GM19467 (cell line): ENCODE data around the gene RIMBP3C.
"Not testable (repeated sequence)": the region's sequence is repeated elsewhere in the genome, so short reads cannot be mapped to it uniquely, and the experiment has no call there.

Experiments used
- ATAC-seq: cut with Tn5 transposase; IDR thresholded peaks from one replicate; pipeline ENCODE4 v1.9.1; 2021; ENCODE audit warnings: mild to moderate bottlenecking, moderate library complexity; ENCODE audit not compliant: unreplicated experiment

Gene RIMBP3C, protein sequence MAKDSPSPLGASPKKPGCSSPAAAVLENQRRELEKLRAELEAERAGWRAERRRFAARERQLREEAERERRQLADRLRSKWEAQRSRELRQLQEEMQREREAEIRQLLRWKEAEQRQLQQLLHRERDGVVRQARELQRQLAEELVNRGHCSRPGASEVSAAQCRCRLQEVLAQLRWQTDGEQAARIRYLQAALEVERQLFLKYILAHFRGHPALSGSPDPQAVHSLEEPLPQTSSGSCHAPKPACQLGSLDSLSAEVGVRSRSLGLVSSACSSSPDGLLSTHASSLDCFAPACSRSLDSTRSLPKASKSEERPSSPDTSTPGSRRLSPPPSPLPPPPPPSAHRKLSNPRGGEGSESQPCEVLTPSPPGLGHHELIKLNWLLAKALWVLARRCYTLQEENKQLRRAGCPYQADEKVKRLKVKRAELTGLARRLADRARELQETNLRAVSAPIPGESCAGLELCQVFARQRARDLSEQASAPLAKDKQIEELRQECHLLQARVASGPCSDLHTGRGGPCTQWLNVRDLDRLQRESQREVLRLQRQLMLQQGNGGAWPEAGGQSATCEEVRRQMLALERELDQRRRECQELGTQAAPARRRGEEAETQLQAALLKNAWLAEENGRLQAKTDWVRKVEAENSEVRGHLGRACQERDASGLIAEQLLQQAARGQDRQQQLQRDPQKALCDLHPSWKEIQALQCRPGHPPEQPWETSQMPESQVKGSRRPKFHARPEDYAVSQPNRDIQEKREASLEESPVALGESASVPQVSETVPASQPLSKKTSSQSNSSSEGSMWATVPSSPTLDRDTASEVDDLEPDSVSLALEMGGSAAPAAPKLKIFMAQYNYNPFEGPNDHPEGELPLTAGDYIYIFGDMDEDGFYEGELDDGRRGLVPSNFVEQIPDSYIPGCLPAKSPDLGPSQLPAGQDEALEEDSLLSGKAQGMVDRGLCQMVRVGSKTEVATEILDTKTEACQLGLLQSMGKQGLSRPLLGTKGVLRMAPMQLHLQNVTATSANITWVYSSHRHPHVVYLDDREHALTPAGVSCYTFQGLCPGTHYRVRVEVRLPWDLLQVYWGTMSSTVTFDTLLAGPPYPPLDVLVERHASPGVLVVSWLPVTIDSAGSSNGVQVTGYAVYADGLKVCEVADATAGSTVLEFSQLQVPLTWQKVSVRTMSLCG (N-terminal part only)

DNA sequence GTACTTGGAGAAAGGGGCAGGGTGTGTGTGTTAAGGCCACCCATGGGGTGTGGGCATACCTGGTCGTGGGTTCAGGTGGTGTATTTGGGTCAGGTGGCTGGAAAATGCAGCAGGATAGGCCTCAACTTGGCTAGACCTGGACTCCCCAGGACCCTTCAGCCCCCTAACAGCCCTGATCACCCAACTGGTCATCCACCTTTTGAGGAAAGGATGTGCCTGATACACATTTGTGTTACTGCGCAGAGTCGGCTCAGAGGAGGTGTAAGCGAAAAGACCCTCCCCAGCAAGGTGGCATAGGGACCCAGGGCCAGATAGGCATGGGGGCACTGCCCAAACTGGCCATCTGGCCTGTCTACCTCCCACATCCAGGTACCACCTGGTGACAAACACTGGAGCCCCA is at the start of gene RIMBP3C:
TSS of gene RIMBP3C (minus strand) at position 101 of the 400 bp plus-strand sequence. CDS start 485 bp downstream, outside the sequence.
- ATAC-seq, result not testable (repeated sequence)

- no peak for ATAC-seq
Measured at GRCh38 chr22:21599053-21599893, 48.0 kb upstream of the RIMBP3C start.

- ATAC-seq, result no peak
Measured at GRCh38 chr22:21598302-21598701, 47.0 kb upstream of the RIMBP3C start.

DNA sequence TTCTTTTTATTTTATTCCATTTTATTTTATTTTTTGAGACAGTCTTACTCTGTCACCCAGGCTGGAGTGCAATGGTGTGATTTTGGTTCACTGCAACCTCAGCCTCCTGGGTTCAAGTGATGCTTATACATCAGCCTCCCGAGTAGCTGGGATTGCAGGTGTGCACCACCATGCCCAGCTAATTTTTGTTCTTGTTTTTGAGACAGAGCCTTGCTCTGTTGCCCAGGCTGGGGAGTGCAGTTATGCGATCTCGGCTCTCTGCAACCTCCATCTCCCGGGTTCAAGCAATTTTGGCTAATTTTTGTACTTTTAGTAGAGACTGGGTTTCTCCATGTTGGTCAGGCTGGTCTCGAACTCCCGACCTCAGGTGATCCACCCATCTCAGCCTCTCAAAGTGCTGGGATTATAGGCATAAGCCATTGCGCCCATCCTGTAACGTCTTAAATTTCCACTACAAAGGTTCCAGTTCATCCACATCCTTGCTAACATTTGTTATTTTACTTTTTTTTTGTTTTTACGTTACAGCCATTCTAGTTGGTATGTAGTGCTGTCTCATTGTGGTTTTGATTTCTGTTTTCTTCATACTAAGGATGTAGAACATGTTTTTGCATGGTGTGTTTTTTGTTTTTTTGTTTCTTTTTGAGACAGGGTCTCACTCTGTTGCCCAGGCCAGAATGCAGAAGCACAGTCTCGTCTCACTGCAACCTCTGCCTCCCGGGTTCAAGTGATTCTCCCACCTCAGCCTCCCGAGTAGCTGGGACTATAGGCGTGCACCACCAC is 45.3 kb upstream of the RIMBP3C start:
- not testable (repeated sequence) for ATAC-seq

GRCh38 chr22:21594865-21595452 is 43.7 kb upstream of the RIMBP3C start:
- ATAC-seq, result no peak

DNA sequence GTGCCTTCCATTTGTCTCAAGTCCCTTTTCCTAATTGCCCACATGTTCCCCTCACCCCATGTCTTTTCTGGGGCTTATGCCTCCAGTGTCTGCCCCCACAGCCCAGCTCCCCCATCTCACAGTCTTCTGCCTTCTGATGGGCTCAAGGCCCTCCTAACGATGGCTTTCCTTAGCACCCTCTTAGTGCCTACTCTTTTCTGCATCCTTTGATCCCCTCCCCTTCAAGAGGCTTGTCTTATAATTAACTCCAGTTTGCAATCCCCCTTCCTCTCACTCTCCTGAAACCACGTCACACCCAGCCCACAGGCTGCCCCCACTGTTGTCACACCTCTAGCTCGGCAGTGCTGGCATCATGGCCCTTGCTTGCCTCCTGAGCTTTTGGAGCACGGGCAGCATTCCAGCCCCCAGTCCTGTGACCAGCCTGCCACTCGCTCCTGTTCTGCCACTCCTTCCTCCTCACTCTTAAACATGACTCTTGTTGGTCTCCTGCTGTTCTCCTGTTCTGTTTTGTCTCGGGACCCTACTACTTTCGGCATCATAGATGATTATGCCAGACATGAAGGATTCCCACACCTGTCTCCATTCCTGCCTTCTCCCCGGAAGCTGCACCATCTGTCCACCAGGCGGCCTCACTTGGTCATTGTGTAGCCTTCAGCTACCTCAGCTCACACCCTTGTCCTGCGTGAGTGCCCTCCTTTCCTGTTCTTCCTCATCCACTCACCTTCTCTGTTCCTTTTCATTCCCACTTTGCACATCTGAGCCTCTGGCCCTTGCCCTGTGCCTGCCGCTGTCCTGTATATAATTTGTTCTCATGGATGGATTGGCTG is 42.4 kb upstream of the RIMBP3C start:
- no peak for ATAC-seq

DNA sequence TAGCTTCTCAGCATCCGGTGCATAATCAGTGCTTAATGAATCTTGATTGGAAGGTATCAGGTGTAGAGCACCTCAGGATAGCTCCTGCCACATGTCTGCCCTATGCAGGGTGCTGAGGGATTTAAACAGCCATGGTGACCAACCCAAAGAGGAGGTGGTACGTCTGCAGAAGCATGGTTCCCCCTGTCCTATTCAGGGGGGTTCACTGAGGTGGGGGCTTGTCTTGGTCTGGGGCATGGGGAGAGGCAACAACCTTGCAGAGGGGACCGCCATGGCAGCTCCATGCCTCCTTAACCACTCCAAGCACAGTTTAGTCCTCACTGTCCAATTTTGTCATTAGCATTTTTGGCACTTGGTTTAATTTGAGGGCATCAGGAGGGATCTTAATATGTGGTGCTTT is 41.2 kb upstream of the RIMBP3C start:
- ATAC-seq, result no peak

DNA sequence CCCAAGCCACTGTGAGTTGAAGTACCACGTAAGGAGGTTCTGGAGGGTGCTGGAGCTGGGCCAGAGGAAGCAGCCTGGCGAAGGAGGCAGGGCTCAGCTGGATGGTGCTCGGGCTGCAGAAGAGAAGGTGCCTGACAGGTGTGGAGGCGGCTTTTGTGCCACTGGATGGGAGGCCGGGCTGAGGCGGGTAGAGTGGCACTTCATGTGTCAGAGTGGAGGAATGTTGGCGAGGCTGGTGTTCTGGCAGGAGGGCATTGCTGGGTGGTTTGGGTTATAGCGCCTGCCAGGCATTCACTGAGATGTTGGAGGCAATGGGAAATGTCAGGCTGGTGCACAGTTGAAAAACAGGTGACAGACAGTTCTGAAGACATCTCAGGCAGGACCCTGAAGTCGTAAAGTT is 40.4 kb upstream of the RIMBP3C start:
- no peak for ATAC-seq

- ATAC-seq, result no peak
Measured at GRCh38 chr22:21590809-21591641, 39.8 kb upstream of the RIMBP3C start.

- no peak for ATAC-seq
Measured at GRCh38 chr22:21589396-21589795, 38.1 kb upstream of the RIMBP3C start.

DNA sequence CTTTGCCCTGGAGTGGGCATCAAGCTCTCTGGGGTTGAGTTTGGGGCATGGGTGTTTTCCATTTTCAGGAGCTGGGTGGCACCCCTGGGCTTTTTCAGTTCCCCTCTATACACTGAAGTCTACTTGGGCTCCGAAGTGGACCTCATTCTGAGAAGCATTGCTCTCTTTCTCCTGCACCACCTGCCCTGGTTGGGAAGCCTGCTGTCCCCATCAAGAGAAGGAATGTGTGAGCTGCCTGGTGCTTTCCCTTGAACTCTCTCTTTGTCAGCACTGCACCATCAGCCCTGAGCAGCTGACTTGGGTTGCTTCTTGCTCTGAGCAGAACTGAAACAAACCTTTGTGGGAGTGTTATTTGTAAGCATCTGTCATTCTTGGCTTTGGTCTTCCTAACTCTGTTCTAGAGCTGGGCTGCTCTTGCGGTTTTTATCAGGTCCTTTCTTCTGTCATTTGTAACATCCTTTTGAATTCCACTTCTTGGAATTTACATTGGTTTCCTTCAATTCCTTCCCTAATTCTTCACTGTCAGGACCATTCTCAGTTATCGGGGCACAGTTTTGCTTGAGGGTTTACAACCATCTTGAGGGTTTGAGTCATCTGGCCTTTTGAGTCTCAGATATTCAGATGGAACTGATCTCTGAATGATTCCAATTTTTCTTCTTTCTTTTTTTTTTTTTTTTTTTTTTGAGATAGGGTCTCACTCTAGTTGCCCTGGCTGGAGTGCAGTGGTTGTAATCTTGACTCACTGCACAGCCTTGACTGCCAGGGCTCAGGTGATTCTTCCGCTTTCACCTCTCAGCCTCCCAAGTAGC is 36.7 kb upstream of the RIMBP3C start:
- peak; percentile 75 for ATAC-seq

DNA sequence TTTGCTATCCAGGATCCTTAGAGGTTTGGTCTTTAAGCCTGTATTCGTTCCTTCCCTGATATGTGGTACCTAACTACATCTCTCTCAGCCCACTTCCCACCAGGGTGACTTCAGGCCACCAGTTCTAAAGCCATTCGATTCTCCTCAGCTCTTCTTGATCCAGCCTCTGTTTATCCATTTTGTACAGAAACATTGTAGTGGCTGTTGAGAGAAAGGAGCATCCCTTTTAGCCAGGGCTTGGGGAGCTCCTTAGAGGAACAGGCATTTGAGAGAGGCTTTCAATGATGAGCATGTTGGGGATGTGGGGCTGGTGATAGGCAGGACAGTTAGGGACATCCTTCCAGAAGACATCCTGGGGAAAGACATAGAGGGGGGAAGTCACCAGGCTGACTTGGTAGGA is 34.1 kb upstream of the RIMBP3C start:
- no peak for ATAC-seq

- ATAC-seq, result no peak
Measured at GRCh38 chr22:21582801-21583740, 31.8 kb upstream of the RIMBP3C start.

- not testable (repeated sequence) for ATAC-seq
Measured at GRCh38 chr22:21581009-21581713, 29.9 kb upstream of the RIMBP3C start.

DNA sequence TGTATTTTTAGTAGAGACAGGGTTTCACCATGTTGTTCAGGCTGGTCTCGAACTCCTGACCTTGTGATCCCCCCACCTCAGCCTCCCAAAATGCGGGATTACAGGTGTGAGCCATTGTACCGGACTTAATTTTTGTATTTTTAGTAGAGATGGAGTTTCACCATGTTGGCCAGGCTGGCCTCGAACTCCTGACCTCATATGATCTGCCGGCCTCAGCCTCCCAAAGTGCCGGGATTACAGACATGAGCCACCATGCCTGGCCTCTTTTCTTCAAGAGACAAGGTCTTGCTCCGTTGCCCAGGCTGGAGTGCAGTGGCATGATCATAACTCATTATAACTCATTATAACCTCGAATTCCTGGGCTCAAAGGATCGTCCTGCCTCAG is 29.4 kb upstream of the RIMBP3C start:
- not testable (repeated sequence) for ATAC-seq
